Measurements from ENCODE around the gene MAPK4.

Gene MAPK4

GRCh38 chr18:50647792-50648191 lies 87.9 kb downstream of the MAPK4 start:
- no peak for DNase-seq
- intact Hi-C loops (cut with DNase I): no loop called here

GRCh38 chr18:50649821-50650220 lies 89.9 kb downstream of the MAPK4 start:
- intact Hi-C loops (cut with DNase I): no loop called here
- peak in 6 of 10 donors; percentile 25 to 88 (median 50) for DNase-seq

- no peak for DNase-seq
- intact Hi-C loops (cut with DNase I): no loop called here
Measured at GRCh38 chr18:50651334-50651733, 91.4 kb downstream of the MAPK4 start.

- no peak for DNase-seq
- intact Hi-C loops (cut with DNase I): no loop called here
Measured at GRCh38 chr18:50653402-50654093, 93.7 kb downstream of the MAPK4 start.

- DNase-seq: no peak
- intact Hi-C loops (cut with DNase I): no loop called here
Measured at GRCh38 chr18:50654211-50654610, 94.3 kb downstream of the MAPK4 start.

GRCh38 chr18:50654658-50655550 lies 95.0 kb downstream of the MAPK4 start:
- DNase-seq: peak in 4 of 10 donors; percentile 40 to 87 (median 62)
- intact Hi-C loops (cut with DNase I): no loop called here

- intact Hi-C loops (cut with DNase I): no loop called here
- DNase-seq: no peak
Measured at GRCh38 chr18:50656396-50656795, 96.5 kb downstream of the MAPK4 start.

GRCh38 chr18:50656841-50657470 lies 97.1 kb downstream of the MAPK4 start:
- intact Hi-C loops (cut with DNase I): no loop called here
- DNase-seq: no peak

GRCh38 chr18:50658601-50659000 lies 98.7 kb downstream of the MAPK4 start:
- no peak for DNase-seq
- intact Hi-C loops (cut with DNase I): no loop called here

GRCh38 chr18:50659091-50660003 lies 99.5 kb downstream of the MAPK4 start:
- intact Hi-C loops (cut with DNase I): no loop called here
- DNase-seq: peak in 1 of 10 donors; percentile 56

- DNase-seq: no peak
- intact Hi-C loops (cut with DNase I): no loop called here
Measured at GRCh38 chr18:50661013-50661412, 101.1 kb downstream of the MAPK4 start.

GRCh38 chr18:50662177-50662576 lies 102.3 kb downstream of the MAPK4 start:
- intact Hi-C loops (cut with DNase I): no loop called here

GRCh38 chr18:50662775-50663383 lies 103.0 kb downstream of the MAPK4 start:
- intact Hi-C loops (cut with DNase I): no loop called here
- DNase-seq: no peak

More at GRCh38 chr18:50662177-50662576, 102.3 kb downstream of the MAPK4 start:
- no peak for DNase-seq

GRCh38 chr18:50663626-50664441 lies 103.9 kb downstream of the MAPK4 start:
- DNase-seq: peak in 1 of 10 donors; percentile 88
- intact Hi-C loops (cut with DNase I): no loop called here

- no peak for DNase-seq
- intact Hi-C loops (cut with DNase I): no loop called here
Measured at GRCh38 chr18:50665015-50665414, 105.1 kb downstream of the MAPK4 start.

- DNase-seq: no peak
- intact Hi-C loops (cut with DNase I): no loop called here
Measured at GRCh38 chr18:50665519-50665918, 105.6 kb downstream of the MAPK4 start.

GRCh38 chr18:50666536-50666935 lies 106.6 kb downstream of the MAPK4 start:
- DNase-seq: no peak
- intact Hi-C loops (cut with DNase I): no loop called here

GRCh38 chr18:50671376-50671775 lies 111.5 kb downstream of the MAPK4 start:
- intact Hi-C loops (cut with DNase I): no loop called here
- no peak for DNase-seq
